Measurements from ENCODE around the gene COPG2.
A peak's percentile ranks its signal among the peaks of the same experiment; 100 is the strongest.

Gene COPG2

GRCh38 chr7:130500463-130500862 lies 168.1 kb downstream of the COPG2 start:
- no peak for DNase-seq

- no peak for DNase-seq
Observed at GRCh38 chr7:130494431-130494858, 174.1 kb downstream of the COPG2 start.

GRCh38 chr7:130493275-130493873 lies 175.2 kb downstream of the COPG2 start:
- DNase-seq: peak in 2 of 56 donors; percentile 11

GRCh38 chr7:130492523-130493274 lies 175.8 kb downstream of the COPG2 start:
- no peak for DNase-seq

- peak in 21 of 56 donors; percentile 16 to 53 (median 35) for DNase-seq
Observed at GRCh38 chr7:130491841-130492522, 176.6 kb downstream of the COPG2 start, which contains the start of gene MEST. MEST (plus strand) TSS chr7:130492085; CDS start chr7:130492314, 229 bp downstream.

GRCh38 chr7:130490888-130491804 lies 177.4 kb downstream of the COPG2 start:
- DNase-seq: peak in 24 of 56 donors; percentile 9 to 69 (median 36)

GRCh38 chr7:130490311-130490791 lies 178.2 kb downstream of the COPG2 start:
- DNase-seq: peak in 2 of 56 donors; percentile 13 to 17

- peak in 1 of 56 donors; percentile 13 for DNase-seq
Observed at GRCh38 chr7:130489140-130489983, 179.2 kb downstream of the COPG2 start.

GRCh38 chr7:130488392-130489139 lies 180.0 kb downstream of the COPG2 start:
- peak in 2 of 56 donors; percentile 7 to 9 for DNase-seq

- no peak for DNase-seq
Observed at GRCh38 chr7:130486954-130487436, 181.6 kb downstream of the COPG2 start.

GRCh38 chr7:130486114-130486953 lies 182.2 kb downstream of the COPG2 start:
- peak in 18 of 56 donors; percentile 10 to 54 (median 29) for DNase-seq

GRCh38 chr7:130485734-130486113 lies 182.8 kb downstream of the COPG2 start:
- DNase-seq: no peak

- no peak for DNase-seq
Observed at GRCh38 chr7:130483031-130483430, 185.5 kb downstream of the COPG2 start.

- DNase-seq: no peak
Observed at GRCh38 chr7:130481898-130482297, 186.7 kb downstream of the COPG2 start.

- DNase-seq: no peak
Observed at GRCh38 chr7:130479716-130480400, 188.7 kb downstream of the COPG2 start.

GRCh38 chr7:130478991-130479390 lies 189.6 kb downstream of the COPG2 start:
- DNase-seq: no peak
